NOMO-1 treated with dmso at 0.1 percent for 144 hours (cell line): ENCODE results near the gene KCNN1.
"Not testable (repeated sequence)": the region's sequence is repeated elsewhere in the genome, so short reads cannot be mapped to it uniquely, and the experiment has no call there.

Experiments used
- DNase-seq: peaks from one replicate; lab custom pipeline; 2025; ENCODE audit not compliant: unreplicated experiment; lab: John Stamatoyannopoulos, UW

KCNN1 gene

DNA sequence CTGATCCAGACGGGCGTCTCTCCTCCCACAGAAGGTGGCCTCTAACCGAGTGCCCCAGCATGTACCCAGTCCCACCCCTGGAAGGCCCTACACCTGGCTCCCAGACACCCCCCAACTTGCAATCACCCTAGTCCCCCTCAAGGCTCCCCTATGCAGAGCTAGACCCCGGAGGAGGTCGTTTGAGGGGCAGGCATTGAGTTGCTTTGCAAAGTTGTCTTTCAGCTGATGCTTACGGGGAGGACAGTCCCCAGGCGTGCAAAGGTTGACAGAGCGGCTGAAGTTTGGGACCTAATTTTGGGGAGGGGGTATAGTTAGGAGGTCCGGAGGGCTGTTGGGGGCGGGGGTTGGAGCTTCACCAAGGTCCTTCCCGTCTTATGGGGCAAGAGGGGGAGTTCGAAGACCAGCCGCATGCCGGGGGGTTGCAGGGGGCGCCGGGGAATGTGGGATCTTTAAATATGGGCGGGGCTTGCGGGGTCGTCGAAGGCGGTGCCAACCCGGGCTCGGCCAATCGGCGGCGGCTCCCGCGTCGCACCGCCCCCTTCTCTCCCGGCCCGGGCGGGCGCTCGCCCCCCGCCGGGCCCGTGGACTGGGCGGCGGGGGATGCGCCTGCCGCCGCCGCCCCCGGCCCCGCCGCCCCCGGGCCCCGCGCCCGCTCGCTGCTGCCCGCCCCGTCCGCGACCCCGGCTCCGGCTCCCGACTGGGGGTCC lies at the start of gene KCNN1:
Gene KCNN1, plus strand, starts transcription at position 558 of the 707 bp plus-strand sequence. CDS start 6,782 bp downstream, outside the sequence.
- DNase-seq = no peak

DNA sequence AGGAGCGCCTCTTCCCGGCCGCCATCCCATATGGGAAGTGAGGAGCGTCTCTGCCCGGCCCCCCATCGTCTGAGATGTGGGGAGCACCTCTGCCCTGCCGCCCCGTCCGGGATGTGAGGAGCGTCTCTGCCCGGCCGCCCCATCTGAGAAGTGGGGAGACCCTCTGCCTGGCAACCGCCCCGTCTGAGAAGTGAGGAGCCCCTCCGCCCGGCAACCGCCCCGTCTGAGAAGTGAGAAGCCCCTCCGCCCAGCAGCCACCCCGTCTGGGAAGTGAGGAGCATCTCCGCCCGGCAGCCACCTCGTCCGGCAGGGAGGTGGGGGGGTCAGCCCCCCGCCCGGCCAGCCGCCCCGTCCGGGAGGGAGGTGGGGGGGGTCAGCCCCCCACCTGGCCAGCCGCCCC lies 48.8 kb upstream of the KCNN1 start:
- not testable (repeated sequence) for DNase-seq

GRCh38 chr19:17919122-17919521 lies 47.8 kb upstream of the KCNN1 start:
- not testable (repeated sequence) for DNase-seq

GRCh38 chr19:17920527-17920926 lies 46.4 kb upstream of the KCNN1 start:
- no peak for DNase-seq

DNA sequence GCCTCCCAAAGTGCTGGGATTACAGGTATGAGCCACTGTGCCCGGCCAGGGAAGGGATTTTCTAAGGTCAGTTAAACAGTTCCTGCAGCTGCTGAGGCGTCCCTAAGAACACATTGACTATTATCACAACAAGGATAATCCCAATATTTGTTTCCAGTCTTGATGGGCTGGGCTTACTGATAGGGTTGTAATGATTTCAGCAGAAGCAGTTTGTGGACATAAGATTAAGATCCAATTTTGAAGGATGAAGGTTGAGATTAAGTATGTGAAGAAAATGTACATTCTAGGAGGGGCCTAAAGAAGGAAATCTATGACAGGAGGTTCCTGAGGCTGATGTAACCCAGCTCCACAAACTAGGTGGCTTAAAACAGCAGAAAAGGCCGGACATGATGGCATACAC lies 44.8 kb upstream of the KCNN1 start:
- no peak for DNase-seq

DNA sequence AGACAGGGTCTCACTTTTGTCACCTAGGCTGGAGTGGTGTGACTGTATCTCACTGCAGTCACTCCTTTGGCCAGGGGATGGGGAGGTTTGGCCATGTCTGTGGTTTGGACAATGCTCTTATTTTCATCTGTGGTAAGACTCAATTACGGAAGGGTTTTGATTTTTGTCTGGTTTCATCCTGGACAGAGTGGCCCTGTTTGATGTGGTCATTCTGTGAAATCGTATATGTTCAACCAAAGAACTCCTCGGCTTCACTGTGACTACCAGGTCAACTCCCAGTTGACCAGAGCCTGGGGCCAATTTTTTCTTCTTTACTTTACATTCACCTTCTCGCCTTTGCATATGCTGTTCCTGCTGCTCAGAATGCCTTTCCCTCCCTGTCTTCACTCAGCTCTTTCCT lies 40.9 kb upstream of the KCNN1 start:
- no peak for DNase-seq

DNA sequence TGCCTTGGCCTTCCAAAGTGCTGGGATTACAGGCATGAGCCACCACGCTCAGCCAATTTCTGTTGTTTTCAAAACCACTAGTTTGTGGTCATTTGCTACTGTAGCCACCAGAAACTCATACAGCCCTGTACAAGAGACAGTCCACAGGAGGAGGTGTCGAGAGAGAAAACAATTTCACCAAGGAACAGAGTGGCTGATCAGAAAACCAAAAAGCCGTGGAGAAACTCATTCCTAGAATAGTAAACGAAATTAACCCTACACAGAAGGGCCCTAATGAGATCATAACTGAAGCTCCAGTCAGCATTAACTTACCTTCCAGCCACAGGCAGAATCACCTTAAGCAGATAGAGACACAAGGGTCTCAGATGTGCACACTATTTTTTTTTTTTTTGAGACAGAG lies 37.9 kb upstream of the KCNN1 start:
- DNase-seq = no peak

DNA sequence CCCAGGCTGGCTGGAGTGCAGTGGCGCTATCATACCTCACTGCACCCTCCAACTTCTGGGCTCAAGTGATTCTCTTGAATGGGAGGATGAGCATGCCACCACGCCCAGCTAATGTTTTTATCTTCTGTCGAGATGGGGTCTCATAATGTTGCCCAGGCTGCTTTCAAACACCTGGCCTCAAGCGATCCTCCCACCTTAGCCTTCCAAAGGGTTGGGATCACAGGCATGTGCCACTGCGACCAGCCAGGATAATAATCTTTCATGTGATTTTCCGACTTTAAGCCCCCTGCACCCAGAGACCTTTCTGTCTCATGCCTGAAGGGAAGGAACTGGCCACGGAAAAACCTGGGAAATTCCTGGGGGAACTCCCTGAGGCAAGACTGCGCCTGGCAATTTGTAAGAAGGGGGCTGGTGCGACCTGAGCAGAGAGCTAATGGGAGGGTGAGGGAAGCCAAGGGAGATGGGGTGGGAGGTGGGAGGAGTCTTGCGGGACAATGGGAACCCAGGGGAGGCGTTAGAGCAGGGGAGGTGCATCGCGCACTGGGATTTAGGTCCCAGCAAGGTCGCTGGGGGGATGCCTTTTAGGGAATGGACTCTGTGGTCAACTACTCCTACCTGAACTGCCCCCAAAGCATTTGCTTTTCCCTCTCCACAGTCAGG lies 35.2 kb upstream of the KCNN1 start:
- DNase-seq = no peak

DNA sequence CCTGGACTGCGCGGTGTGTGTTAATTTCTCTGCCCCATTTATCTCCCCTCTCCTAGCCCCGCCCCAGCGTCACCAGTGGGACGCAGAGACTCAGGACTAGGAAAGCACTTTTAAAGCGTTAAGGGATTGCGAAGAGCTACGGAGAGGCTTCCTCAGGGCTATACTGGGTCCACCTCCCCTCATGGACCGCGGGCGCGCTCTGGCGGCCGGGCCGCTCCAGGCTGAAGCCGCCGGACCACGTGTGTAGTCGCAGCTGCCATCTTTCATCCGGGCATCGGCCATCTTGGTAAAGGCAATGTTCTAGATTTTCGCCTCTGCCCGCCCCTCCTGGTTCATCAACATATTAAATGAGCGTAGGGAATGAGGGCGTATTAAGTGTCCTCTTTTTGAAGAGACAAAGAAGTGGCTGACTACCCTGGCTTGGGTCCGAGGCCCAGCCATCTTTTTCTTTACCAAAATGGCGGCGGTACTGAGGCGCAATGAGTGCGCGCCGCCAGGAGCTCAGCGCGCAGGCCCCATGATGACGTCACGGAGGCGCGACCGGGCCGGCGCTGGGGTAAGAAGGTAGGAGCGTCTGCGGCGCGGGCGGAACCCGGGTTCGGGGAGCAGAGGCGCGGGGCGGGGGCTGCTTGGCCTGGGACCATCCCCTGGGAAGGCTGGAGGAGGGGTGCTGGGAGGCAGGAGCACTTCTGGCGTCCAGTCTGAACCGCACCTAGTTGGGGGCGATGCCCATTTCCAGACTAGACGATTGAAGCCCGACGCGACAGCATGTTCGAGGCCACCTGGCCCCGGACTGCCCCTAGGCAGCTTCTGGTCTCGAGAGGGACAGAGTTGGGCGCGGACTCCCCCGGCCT lies 34.2 kb upstream of the KCNN1 start, which contains the start of gene CCDC124:
Gene CCDC124, plus strand, starts transcription at position 531 of the 854 bp plus-strand sequence. CDS start 3,406 bp downstream, outside the sequence.
- DNase-seq = peak; percentile 92

GRCh38 chr19:17933414-17934129 lies 33.3 kb upstream of the KCNN1 start:
- no peak for DNase-seq

DNA sequence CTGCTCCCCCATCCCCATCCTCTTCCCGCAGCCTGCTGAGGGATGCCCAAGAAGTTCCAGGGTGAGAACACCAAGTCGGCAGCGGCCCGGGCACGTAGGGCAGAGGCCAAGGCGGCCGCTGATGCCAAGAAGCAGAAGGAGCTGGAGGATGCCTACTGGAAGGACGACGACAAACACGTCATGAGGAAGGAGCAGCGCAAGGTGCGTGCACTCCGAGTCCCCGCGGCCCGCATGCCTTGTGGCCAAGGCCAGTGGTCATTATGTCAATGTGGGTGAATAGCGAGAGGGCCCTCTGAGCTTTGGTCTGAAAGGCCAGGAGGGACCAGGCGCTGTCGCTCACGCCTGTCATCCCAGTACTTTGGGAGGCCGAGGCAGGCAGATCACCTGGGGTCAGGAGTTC lies 30.5 kb upstream of the KCNN1 start:
- DNase-seq = no peak

DNA sequence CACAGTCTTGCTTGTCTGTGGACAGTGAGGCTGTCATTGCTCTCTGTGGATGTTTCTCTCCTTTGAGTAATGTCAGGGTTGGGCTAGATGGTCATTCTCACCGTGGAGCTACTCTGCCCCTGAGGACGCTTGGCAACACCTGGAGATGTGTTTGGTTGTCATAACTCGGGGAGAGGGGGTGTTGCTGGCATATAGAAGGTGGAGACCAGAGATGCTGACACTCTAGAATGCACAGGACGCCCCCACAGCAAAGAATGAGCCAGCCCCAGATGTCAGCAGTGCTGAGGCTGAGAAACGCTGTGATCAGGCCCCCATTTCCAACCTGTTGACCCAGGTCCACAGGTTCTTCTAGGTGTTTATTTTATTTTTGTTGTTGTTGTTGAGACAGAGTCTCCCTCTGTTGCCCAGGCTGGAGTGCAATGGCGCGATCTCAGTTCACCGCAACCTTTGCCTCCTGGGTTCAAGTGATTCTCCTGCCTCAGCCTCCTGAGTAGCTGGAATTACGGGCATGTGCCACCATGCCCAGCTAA lies 29.5 kb upstream of the KCNN1 start:
- no peak for DNase-seq

DNA sequence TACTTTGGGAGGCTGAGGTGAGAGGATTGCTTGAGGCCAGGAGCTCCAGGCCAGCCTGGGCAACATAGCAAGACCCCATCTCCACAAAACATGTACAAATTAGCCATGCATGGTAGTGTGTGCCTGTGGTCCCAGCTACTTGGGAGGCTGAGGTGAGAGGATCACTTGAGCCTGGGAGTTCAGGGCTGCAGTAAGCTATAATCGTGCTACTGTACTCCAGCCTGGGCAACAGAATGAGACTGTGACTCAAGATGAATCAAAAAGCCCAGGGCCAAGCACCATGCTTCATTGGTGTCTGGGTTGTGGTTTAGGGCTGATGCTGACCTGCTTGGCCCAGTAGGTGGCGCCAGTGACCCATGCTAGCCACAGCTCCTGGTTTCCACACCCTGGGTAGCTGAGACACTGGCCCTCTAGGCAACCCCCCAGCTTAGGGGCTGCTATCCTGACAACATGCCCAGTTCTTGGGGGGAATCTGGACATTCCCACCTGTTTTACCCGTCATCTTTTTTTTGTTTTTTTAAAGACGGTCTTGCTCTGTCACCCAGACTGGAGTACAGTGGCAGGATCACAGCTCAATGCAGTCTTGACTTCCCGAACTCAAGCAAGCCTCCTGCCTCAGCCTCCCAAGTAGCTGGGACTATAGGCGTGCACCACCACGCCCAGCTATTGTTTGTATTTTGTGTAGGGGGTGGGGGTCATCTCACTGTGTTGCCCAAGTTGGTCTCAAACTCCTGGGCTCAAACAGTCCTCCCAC lies 28.6 kb upstream of the KCNN1 start:
- DNase-seq = peak; percentile 38

- no peak for DNase-seq
These were observed 24.7 kb upstream of the KCNN1 start for GRCh38 chr19:17942181-17942580.

- DNase-seq = no peak
These were observed 24.2 kb upstream of the KCNN1 start for GRCh38 chr19:17942582-17943273.

- DNase-seq = no peak
These were observed 23.4 kb upstream of the KCNN1 start for GRCh38 chr19:17943274-17944221.

- no peak for DNase-seq
These were observed 22.6 kb upstream of the KCNN1 start for GRCh38 chr19:17944301-17944700.
